H4 (cell line): ENCODE results near the gene DOCK2. TPM values are rescaled to one million over a fixed set of nuclear protein-coding genes. Genes with fewer than 3 reads are reported as not detected.

Experiments used
- DNase-seq: peaks from one replicate; pipeline ENCODE4 v3.0.0-alpha.2; 2015; ENCODE audit warnings: low spot score
- total RNA-seq: library from RNA; depleted of rRNA; stranded (reverse); fragments of >200 nt; shearing (Covaris generic); gene quantifications from 2 replicates; pipeline ENCODE4 v1.2.3, GENCODE V29; 2014

The DOCK2 gene
- total RNA-seq, 1 experiment from 2014 or later, result 1.4 TPM

GRCh38 chr5:169688106-169688505, 51.0 kb downstream of the DOCK2 start:
- DNase-seq, result no peak

- DNase-seq, result no peak
Observed at GRCh38 chr5:169691471-169691870, 54.4 kb downstream of the DOCK2 start.

- DNase-seq, result no peak
Observed at GRCh38 chr5:169694091-169694625, 57.1 kb downstream of the DOCK2 start.

- DNase-seq, result no peak
Observed at GRCh38 chr5:169695025-169695625, 58.0 kb downstream of the DOCK2 start.

- peak; percentile 93 for DNase-seq
Observed at GRCh38 chr5:169695919-169696490, 58.9 kb downstream of the DOCK2 start.

- DNase-seq, result peak; percentile 59
Observed at GRCh38 chr5:169696621-169697510, 59.8 kb downstream of the DOCK2 start.

GRCh38 chr5:169697511-169697890, 60.4 kb downstream of the DOCK2 start:
- DNase-seq, result no peak

GRCh38 chr5:169697976-169698375, 60.9 kb downstream of the DOCK2 start:
- no peak for DNase-seq

- DNase-seq, result no peak
Observed at GRCh38 chr5:169700611-169701010, 63.5 kb downstream of the DOCK2 start.

- DNase-seq, result peak; percentile 21
Observed at GRCh38 chr5:169701910-169702451, 64.9 kb downstream of the DOCK2 start.

GRCh38 chr5:169702693-169703481, 65.8 kb downstream of the DOCK2 start:
- DNase-seq, result no peak

GRCh38 chr5:169703813-169704212, 66.7 kb downstream of the DOCK2 start:
- DNase-seq, result no peak

- no peak for DNase-seq
Observed at GRCh38 chr5:169705322-169705721, 68.2 kb downstream of the DOCK2 start.

- no peak for DNase-seq
Observed at GRCh38 chr5:169706071-169706470, 69.0 kb downstream of the DOCK2 start.

- no peak for DNase-seq
Observed at GRCh38 chr5:169706758-169707450, 69.8 kb downstream of the DOCK2 start.

GRCh38 chr5:169707686-169708085, 70.6 kb downstream of the DOCK2 start:
- no peak for DNase-seq

- no peak for DNase-seq
Observed at GRCh38 chr5:169710675-169711074, 73.6 kb downstream of the DOCK2 start.

- DNase-seq, result no peak
Observed at GRCh38 chr5:169711551-169712225, 74.6 kb downstream of the DOCK2 start.

GRCh38 chr5:169712428-169712827, 75.4 kb downstream of the DOCK2 start:
- no peak for DNase-seq

- DNase-seq, result no peak
Observed at GRCh38 chr5:169716287-169716686, 79.2 kb downstream of the DOCK2 start.
